Karpas-422 (cell line): ENCODE measurements around the gene SMAD4. TPM values are rescaled to one million over a fixed set of nuclear protein-coding genes. Genes with fewer than 3 reads are reported as not detected.

Experiments
- total RNA-seq: library from RNA; depleted of rRNA; stranded (reverse); fragments of >200 nt; shearing (Covaris generic); gene quantifications from 2 replicates; pipeline ENCODE4 v1.2.3, GENCODE V29; 2014; ENCODE audit warnings: low replicate concordance; rRNA removed

Gene SMAD4
- total RNA-seq, 1 experiment from 2014 or later = 101 TPM

Other genes starting within 250 kb of the SMAD4 start
- gene MRO, start 210.2 kb upstream of the SMAD4 start, total RNA-seq = 3.2 and 4.9 TPM in 2 replicates
- gene ME2, start 151.1 kb upstream of the SMAD4 start, total RNA-seq = 137 and 184 TPM in 2 replicates
- gene ELAC1, start 62.2 kb upstream of the SMAD4 start, total RNA-seq = 6.5 and 6.6 TPM in 2 replicates
- 28.8 and 43.7 TPM in 2 replicates for gene MEX3C, start 167.5 kb downstream of the SMAD4 start, total RNA-seq